HL-60 (cell line): ENCODE measurements around the gene SLC38A2.

Source experiments
- GABPA ChIP-seq: IDR thresholded peaks from 2 replicates; pipeline ENCODE4 v1.6.1; 2012; ENCODE audit warnings: low read depth
- POLR2AphosphoS5 ChIP-seq: IDR thresholded peaks from 2 replicates; pipeline ENCODE4 v1.6.1; 2012; ENCODE audit warnings: low read depth
- SPI1 ChIP-seq: IDR thresholded peaks from 2 replicates; pipeline ENCODE4 v1.6.1; 2012; ENCODE audit warnings: low read depth, mild to moderate bottlenecking, borderline replicate concordance
- TF ChIP-seq, protein P1 (sequence below): IDR thresholded peaks from one replicate; pipeline ENCODE4 v1.5.1; 2011; ENCODE audit warnings: low read length, control low read depth, inconsistent platforms; ENCODE audit not compliant: insufficient read depth
- TF ChIP-seq, protein P2 (sequence below): IDR thresholded peaks from 2 replicates; pipeline ENCODE4 v1.6.1; 2012; ENCODE audit warnings: low read depth; ENCODE audit not compliant: insufficient replicate concordance

DNA sequence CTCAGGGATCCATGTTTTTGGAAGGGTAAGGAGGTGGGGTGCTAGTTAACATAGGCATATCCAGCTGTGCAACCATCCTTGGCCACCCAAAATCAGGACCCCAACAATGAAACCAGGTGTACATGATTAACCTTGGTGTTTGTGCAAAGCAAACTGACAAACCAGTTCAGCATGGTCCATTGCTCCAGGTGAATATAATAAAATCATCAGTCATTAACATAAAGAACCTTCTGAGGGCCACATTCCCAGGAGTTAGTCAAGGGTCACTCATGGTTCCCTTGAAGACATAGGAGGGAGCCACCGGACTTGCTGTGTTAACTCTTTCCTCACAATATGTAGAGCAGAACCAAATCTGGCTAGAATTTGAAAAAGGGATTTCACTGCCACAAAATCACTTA, 17.8 kb downstream of the SLC38A2 start:
- TF ChIP-seq, protein P1, sequence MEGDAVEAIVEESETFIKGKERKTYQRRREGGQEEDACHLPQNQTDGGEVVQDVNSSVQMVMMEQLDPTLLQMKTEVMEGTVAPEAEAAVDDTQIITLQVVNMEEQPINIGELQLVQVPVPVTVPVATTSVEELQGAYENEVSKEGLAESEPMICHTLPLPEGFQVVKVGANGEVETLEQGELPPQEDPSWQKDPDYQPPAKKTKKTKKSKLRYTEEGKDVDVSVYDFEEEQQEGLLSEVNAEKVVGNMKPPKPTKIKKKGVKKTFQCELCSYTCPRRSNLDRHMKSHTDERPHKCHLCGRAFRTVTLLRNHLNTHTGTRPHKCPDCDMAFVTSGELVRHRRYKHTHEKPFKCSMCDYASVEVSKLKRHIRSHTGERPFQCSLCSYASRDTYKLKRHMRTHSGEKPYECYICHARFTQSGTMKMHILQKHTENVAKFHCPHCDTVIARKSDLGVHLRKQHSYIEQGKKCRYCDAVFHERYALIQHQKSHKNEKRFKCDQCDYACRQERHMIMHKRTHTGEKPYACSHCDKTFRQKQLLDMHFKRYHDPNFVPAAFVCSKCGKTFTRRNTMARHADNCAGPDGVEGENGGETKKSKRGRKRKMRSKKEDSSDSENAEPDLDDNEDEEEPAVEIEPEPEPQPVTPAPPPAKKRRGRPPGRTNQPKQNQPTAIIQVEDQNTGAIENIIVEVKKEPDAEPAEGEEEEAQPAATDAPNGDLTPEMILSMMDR, result no peak
- TF ChIP-seq, protein P2, sequence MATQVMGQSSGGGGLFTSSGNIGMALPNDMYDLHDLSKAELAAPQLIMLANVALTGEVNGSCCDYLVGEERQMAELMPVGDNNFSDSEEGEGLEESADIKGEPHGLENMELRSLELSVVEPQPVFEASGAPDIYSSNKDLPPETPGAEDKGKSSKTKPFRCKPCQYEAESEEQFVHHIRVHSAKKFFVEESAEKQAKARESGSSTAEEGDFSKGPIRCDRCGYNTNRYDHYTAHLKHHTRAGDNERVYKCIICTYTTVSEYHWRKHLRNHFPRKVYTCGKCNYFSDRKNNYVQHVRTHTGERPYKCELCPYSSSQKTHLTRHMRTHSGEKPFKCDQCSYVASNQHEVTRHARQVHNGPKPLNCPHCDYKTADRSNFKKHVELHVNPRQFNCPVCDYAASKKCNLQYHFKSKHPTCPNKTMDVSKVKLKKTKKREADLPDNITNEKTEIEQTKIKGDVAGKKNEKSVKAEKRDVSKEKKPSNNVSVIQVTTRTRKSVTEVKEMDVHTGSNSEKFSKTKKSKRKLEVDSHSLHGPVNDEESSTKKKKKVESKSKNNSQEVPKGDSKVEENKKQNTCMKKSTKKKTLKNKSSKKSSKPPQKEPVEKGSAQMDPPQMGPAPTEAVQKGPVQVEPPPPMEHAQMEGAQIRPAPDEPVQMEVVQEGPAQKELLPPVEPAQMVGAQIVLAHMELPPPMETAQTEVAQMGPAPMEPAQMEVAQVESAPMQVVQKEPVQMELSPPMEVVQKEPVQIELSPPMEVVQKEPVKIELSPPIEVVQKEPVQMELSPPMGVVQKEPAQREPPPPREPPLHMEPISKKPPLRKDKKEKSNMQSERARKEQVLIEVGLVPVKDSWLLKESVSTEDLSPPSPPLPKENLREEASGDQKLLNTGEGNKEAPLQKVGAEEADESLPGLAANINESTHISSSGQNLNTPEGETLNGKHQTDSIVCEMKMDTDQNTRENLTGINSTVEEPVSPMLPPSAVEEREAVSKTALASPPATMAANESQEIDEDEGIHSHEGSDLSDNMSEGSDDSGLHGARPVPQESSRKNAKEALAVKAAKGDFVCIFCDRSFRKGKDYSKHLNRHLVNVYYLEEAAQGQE, result no peak
- TF ChIP-seq GABPA (no peak), POLR2AphosphoS5 (no peak), SPI1 (no peak)
